NCI-H2107 treated with DMSO at 0.1 percent for 48 hours (cell line): ENCODE results near the gene ZNF281.
A peak's percentile ranks its signal among the peaks of the same experiment; 100 is the strongest.
"Not testable (repeated sequence)": the region's sequence is repeated elsewhere in the genome, so short reads cannot be mapped to it uniquely, and the experiment has no call there.

ENCODE experiments used
- DNase-seq: peaks from one replicate; lab custom pipeline; 2025; ENCODE audit not compliant: unreplicated experiment; lab: John Stamatoyannopoulos, UW

The ZNF281 gene, protein sequence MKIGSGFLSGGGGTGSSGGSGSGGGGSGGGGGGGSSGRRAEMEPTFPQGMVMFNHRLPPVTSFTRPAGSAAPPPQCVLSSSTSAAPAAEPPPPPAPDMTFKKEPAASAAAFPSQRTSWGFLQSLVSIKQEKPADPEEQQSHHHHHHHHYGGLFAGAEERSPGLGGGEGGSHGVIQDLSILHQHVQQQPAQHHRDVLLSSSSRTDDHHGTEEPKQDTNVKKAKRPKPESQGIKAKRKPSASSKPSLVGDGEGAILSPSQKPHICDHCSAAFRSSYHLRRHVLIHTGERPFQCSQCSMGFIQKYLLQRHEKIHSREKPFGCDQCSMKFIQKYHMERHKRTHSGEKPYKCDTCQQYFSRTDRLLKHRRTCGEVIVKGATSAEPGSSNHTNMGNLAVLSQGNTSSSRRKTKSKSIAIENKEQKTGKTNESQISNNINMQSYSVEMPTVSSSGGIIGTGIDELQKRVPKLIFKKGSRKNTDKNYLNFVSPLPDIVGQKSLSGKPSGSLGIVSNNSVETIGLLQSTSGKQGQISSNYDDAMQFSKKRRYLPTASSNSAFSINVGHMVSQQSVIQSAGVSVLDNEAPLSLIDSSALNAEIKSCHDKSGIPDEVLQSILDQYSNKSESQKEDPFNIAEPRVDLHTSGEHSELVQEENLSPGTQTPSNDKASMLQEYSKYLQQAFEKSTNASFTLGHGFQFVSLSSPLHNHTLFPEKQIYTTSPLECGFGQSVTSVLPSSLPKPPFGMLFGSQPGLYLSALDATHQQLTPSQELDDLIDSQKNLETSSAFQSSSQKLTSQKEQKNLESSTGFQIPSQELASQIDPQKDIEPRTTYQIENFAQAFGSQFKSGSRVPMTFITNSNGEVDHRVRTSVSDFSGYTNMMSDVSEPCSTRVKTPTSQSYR

DNA sequence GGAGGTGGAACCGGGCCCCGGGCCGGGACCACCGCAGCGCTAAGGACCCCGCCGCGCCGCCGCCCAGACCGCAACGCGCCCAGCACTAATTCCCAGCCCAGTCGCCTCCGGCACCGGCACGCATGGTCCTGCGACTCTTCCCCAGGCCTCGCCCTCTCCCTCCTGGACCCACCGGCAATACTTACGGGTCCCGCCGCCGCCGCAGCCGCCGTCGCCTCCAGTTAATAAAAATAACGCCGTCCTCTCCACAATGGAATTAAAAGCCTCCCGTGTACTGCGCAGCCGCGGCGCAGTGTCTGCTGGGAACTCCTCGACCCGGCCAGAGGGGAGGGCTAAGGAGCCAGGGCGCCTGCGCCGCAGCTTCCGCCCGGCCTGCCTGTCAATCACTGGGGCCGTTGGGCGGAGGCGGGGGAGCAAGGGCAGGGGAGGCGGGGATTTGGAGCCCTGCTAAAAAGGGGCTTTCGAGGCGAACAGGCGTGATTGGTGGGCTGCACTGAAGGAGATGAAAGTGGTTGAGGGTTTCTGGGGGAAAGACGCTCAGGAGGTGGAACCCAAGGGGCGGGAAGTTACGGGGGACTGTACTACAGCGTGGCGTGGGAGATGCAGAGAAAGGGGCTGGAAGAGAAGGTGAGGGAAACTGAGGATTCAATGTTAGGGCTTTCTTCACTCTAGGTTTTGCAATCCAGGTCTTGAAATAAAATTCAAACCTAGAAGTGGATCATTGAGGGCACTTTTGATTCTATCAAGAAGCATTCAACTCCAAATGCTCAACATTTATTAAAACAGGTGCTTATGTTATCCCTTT lies at the start of gene ZNF281:
ZNF281 (minus strand) TSS at position 276 of the 805 bp plus-strand sequence. CDS start 331 bp downstream, outside the sequence.
- DNase-seq: peak; percentile 94

DNA sequence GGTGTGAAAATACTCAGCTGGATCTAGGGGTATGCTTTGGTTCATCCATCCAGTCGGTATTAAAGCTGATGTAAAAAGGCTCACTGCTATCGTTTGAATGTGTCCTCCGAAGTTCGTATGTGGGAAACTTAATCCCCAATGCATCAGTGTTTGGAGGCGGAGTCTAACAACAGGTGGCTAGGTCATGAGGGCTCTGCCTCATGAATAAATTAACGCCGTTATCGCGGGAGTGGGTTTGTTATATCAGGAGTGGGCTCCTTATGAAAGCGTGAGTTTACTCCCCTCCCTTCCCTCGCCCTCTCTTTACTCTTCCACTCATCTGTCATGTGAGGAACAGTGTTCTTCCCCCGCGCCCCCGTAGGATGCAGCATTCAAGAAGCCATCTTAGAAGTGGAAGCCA lies 48.9 kb upstream of the ZNF281 start:
- DNase-seq: no peak

DNA sequence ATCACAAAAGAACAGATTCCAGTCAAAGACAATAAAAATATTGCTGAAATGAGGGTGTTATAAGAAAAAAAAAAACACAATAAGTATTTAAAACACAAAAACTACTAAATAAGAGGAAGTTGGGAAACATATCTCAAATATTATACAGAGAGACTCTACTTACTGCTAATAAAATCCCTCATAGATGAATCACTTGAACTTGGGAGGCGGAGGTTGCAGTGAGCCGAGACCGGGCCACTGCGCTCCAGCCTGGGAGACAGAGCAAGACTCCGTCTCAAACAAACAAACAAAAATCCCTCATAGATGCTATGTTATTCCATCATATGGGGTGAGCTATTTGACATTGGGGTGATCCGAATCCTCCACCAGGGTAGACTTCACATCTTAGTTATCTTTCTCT lies 48.0 kb upstream of the ZNF281 start:
- DNase-seq: no peak

DNA sequence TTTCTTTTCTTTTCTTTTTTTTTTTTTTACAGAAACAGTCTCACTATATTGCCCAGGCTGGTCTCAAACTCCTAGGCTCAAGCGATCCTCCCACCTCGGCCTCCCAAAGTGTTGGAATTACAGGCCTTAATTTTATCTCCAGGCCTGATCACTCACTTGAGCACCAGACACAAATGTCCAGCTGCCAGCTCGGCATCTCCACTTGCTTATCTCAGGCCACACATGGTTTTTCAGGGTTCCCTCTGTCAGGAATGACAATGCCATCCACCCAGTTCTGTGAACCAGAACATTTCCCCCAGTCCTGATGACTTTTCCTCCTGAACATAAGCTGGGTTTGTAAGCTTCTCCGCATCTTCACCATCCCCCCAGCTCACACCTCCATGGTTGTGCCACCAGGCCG lies 44.6 kb upstream of the ZNF281 start:
- DNase-seq: no peak

DNA sequence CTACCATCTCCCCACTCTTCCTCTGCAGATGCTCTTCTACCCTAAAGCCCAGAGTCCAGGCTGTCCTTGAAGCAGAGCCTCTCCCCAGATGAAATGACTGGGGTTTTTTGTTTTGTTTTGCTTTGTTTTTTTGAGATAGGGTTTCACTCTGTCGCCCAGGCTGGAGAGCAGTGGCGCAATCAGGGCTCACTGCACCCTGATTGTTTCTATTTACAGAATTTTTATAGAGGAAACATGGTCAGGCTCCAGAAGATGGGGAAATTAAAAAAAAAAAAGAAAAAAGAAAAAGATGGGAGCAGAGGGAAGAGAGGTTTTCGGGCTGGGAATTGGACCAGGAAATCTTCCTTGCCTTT lies 43.7 kb upstream of the ZNF281 start:
- no peak for DNase-seq

DNA sequence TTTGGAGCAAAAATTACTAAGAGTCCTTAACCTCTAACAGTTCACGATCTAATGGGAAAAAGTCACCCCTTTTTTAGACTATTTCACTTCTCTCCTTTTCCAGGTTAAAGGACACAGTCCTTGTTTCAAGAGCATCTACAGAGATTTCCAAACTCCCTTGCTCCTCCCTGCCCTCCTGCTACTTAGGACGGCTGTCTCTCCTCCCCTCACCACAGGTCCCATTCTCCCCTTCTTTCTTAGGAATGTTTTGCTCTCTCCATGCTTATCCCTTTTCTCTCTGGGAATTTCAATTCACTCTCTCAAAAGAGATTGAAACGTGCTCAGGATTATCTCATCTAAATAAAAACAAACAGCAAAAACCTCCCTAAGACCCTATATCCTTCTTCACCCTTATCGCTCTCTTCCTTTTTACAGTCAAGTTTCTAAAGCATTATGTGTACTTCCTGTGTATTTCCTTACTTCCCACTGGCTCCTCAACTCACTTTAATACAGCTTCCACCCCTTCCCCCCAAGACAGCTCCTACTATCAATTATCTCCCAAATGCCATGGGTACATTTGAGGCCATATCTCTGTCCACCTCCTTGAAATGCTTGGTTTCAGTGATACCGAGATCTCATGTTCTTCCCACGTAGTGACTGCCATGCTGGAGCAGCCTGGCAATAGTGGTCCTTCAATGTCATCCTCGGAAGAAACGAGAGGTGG lies 43.2 kb upstream of the ZNF281 start:
- DNase-seq: no peak

DNA sequence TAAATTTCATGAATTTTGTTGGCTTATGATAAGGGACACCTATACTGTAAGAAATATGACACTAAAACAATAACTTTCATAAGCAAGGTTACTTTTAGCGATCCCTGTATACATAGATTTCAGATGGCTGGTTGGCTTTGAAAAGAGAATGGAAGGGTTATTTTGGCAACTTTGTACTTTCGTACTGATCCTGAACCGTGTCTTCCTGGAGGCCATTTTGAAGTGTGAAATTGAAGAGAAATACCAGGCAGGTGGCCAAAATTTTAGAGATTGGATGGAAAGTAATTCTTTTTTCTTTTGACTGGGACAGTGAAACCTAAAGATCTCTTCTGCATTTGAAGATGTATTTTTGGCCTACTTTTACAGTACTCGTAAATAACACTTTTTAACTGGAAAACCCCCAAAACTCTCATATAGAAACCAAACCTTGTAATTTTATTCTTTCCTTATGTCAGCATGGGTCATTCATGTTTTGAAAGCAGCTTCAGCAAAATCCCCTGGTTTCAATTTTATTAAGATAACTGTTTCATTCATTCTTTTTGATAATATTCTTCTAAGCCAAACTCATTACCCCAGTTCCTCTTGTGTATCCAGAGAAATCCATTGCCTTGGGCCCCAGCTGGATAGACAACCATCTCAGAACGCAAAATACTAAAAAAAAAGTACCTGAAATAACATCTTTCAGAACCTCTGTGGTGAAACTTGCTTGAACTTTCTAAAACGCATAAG lies 38.4 kb upstream of the ZNF281 start:
- no peak for DNase-seq

DNA sequence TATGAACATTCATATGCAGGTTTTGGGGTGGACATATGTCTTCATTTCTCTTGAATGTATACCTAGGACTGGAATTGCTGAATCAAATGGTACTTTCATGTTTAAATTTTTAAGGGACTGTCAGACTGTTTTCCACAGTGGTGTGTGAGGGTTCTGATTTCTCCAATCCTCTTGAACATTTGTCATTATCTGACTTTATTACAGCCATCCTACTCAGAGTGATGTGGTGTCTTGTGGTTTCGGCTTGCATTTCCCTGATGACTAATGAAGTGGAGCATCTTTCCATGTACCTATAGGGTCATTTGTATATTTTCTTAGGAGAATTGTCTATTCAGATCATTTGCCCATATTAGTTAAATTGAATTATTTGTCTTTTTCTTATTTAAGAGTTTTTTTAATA lies 35.4 kb upstream of the ZNF281 start:
- DNase-seq: no peak

DNA sequence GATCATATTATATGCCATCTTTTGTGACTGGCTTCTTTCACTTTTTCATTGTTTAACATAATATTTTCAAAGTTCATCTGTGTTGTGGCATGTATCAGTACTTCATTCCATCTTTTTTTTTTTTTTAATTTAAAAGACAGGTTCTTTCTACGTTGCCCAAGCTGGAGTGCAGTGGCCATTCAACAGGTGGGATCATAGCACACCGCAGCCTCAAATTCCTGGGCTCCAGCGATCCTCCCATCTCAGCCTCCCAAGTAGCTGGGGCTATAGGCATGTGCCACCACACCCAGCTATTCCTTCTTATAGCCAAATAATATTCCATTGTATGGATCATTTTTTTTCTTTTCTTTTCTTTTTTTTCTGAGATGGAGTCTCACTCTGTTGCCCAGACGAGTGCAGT lies 34.6 kb upstream of the ZNF281 start:
- DNase-seq: no peak

DNA sequence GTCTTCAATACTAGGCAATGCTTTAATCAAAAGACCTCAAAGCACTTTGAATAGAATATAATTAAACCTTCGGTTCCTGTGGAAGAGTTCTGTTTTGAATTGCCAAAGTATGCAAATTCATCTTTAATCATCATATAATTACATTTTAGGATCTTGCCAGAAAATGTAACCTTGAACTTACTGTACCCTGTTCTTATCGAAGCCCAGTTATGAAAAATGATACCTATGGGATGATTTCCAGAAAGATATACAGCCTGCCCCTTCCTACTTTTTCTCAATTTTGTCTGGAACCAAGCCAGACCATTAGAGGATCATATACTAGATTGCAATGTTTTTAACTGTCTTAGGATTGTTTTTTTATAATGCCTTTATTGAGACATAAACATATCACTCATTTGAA lies 34.0 kb upstream of the ZNF281 start:
- no peak for DNase-seq

DNA sequence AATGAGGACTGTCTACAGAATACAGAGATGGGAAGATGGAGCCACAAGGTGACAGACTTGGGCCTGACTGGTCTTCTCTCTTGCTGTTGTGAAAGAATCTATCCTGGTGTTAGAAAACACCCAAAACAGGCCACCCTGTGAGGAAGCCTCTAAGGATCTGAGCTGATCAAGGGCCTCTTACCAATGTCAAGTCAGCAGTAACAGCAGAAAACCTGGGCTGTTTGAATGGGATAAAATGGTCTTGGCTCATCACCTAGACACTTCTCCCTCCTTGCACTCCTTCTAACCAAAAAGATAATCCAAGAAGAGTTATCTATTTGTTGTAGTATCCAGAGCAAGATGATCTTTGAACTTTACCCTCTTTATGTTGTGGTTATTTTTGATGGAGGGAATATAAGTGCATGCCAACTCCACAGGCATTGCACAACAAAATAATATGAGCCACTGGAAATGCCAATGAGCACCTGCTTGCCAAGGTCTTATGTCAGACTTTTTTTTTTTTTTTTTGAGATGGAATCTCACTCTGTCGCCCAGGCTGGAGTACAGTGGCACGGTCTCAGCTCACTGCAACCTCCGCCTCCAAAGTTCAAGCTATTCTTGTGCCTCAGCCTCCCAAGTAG lies 32.8 kb upstream of the ZNF281 start:
- DNase-seq: no peak

DNA sequence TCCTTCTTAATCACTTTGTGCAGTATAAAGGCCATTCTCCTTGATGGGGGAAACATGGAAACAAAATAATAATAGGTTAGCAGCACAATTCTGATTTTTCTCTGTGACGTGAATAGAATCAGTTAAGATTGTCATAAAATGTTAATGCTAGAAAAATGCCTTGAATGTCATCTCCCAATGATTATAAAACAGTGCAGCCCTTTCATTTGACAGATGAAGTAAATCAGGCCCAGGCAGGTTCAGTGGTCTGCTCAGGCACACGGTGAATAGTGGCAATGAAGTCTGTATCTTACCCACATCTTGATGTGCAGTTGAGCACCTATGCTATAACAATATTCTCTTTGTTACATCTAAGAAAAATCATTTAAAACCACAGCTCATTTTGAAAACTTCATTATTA lies 32.2 kb upstream of the ZNF281 start:
- DNase-seq: no peak

DNA sequence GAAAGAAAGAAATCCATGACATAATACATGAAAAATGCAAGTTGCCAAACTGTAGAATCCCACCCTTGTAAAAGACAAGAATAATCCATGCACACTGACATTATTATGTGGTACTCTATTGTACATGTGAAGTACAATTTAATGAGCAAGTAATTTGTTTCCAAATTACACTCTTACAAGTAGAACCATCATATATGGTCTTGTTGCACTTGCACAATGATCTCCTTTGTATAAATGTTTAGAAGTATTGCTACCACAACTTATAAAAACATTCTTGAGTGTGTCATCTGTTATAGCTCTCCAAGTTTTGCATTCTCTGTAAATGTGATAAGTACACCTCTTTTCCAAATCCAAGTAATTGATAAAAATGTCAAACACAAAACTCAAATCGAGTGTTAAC lies 29.1 kb upstream of the ZNF281 start:
- no peak for DNase-seq

DNA sequence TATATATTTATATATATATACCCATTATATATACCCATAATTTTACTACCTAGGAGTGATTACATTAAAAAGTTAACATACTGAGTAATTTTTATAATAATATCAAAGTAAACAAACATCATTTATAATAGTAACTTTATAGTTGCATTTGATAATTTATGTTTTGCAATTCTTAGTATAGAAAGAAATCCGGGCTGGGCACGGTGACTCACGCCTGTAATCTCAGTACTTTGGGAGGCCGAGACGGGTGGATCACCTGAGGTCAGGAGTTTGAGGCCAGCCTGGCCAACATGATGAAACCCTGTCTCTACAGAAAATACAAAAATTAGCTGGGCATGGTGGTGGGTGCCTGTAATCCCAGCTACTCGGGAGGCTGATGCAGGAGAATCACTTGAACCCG lies 28.6 kb upstream of the ZNF281 start:
- not testable (repeated sequence) for DNase-seq

DNA sequence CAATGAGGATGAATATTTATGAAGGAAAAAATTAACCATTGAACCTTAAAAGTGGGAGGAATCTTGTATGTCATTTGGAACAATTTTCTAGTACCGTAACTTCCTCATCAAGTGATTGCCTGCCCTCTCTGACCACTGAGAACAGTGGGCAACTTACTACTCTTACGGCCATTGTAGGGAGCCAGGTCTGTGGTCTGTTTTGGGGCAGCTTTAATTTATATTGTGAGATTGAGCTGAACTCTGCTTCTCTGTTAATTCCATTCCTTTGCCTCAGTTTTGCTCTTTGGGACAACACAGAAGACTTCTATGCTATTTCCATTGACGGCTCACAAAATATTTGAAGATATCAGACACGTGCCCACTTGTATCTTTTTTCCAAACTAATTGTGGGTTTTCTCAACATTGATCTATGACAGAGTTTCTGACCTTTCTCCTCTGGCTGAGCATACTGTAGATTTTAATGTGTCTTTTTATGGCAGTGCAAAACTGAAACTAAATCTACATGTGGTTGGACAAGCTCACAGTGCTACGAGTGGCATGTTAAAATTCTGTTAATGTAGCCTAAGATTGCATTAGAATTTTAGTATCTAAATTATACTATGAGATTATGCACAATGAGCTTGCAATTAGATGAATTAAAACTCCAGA lies 27.8 kb upstream of the ZNF281 start:
- DNase-seq: peak; percentile 11

DNA sequence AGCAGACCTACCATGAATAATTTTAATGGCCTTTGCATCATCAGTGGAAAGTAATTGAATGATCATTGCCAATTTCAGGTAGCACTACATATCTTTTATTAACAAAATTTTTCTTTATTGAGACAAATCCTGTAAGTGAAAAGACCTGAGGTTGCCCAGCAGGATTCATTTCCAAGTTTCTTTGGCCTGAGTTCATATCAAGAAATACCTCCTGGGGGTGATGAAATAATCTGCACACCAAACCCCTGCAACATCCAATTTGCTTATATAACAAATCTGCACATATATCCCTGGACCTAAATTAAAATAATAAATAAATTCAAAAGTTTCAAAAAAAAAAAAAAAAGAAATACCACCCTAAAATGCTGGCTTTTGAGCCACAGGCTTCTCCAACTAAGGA lies 27.3 kb upstream of the ZNF281 start:
- no peak for DNase-seq

DNA sequence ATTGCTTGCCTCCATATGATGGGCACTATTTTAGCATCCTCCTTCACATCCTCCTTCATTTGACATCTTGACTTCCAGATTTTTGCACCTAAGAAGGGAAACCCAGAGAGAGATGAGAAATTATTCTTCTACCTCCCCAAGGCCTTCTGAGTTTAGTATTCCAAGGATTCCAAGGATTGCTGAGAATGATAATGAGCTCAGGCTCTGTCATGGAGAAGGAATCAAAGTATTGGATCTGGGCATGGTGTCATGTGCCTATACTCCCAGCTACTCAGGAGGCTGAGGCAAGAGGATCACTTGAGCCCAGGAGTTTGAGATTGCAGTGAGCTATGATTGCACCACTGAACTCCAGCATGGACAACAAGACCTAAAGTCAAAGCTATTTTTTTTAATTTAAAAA lies 26.6 kb upstream of the ZNF281 start:
- DNase-seq: no peak

DNA sequence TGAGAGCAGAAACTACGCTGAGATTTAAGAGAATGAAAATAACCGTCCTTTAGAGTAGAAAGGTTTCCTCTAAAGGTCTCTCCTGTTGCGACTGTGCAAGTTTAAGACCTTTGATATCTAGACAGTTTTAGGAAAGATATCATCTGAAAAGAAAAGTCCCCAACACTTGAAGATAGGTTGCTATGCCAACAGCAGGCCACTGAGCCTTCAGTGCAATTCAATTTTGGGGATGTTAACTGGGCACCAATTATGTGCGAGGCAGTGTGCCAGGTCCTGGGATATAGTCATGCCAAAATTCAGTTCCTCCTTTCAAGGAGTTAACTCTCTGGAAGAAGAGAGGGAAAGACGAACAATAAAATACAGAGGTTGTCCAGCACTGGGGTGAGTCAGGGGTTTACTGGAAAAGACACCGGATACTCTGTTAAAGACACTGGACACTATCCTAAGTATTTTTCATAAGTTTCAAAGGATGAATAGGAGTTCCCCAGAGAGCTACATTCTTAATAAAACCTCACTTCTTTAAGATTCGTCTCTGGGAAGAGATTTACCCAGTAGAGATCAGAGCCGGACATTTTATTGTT lies 25.5 kb upstream of the ZNF281 start:
- no peak for DNase-seq

DNA sequence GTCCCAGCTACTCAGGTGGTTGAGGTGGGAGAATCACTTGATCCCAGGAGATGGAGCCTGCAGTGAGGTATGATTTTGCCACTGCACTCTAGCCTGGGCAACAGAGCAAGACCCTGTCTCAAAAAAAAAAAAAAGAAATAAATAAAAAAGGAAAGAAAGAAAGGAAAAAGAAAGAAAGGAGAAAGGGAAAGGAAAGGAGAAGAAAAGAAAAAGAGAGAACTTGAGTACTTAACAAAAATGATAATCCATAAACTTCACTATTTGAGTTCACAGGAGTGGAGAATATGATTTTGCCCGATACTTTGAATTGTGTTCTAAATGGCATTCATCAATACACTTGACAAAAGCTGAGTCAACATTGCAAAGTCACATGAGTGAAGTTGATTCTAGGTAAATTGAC lies 23.8 kb upstream of the ZNF281 start:
- no peak for DNase-seq
